Right lung (tissue), 5 donors: ENCODE measurements around the gene C1orf210. TPM values are rescaled to one million over a fixed set of nuclear protein-coding genes. Genes with fewer than 3 reads are reported as not detected.

Experiments
- DNase-seq, 2 donors: peaks; one replicate each; pipeline ENCODE4 v3.0.0-alpha.2; 2013
- polyA plus RNA-seq, 5 donors: library from polyadenylated mRNA; unstranded; fragments of 120-200 nt; gene quantifications; one replicate each; pipeline versions ENCODE4 v1.2.1 to v1.2.3, GENCODE V29; 2013; ENCODE audit warnings: inconsistent platforms in 1 of 5, low replicate concordance in 1 of 5; ENCODE audit not compliant: insufficient read length in 5 of 5, insufficient read depth in 1 of 5

C1orf210 gene
- polyA plus RNA-seq, 5 donors, result 9.4 to 11.3 (median 9.9) TPM

DNA sequence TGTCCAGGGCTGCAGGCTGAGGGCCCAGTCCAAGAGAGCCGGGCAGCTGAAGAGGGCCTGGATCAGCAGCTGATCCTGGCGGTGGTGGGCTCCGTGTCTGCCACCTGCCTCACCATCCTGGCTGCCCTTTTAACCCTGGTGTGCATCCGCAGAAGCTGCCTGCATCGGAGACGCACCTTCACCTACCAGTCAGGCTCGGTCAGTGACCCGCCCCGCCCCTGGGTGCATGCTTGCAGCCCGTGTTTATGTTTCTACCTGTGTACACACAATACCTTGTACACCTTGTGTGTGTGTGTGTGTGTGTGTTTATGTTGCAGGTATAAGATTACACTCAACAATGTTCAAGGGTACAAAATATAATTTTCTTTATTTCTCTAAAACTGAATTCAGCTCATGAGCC, 28.4 kb upstream of the C1orf210 start:
- DNase-seq, result no peak

DNA sequence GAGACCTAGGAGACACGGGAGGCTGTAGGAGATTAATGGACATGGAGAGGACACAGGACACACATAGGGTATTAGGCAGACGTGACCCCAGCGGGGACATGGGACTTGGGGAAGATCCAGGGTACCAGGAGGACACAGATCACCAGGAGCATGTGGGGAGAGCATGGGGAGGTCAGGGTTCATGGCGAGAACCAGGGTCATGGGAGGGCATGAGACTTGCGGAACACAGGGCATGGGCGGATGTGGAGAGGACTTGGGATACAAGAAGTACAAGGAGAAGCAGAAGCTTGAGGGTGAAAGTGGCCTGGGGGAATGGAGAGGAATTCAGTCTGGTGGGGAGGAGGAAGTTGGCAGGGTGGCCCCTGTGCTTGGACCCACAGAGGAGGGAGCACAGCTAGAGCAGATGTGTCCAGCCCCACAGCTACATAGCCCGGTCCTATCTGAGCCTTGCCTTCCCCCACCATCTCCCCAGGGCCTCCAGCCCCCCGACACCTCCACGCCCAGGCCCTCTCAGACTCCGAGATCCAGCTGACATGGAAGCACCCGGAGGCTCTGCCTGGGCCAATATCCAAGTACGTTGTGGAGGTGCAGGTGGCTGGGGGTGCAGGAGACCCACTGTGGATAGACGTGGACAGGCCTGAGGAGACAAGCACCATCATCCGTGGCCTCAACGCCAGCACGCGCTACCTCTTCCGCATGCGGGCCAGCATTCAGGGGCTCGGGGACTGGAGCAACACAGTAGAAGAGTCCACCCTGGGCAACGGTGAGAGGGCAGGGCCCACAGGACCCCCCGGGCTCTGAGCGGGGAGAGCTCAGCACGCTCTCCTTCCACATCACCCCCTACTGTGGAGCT, 27.5 kb upstream of the C1orf210 start:
- DNase-seq, result no peak

DNA sequence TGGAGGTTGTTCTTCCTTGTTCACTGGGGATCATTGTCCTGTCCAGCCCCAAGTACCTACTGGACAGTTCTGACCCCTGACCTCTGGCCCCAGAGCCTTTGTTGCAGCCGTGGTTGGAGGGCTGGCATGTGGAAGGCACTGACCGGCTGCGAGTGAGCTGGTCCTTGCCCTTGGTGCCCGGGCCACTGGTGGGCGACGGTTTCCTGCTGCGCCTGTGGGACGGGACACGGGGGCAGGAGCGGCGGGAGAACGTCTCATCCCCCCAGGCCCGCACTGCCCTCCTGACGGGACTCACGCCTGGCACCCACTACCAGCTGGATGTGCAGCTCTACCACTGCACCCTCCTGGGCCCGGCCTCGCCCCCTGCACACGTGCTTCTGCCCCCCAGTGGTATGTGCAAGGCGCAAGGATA, 26.8 kb upstream of the C1orf210 start:
- DNase-seq, result no peak

DNA sequence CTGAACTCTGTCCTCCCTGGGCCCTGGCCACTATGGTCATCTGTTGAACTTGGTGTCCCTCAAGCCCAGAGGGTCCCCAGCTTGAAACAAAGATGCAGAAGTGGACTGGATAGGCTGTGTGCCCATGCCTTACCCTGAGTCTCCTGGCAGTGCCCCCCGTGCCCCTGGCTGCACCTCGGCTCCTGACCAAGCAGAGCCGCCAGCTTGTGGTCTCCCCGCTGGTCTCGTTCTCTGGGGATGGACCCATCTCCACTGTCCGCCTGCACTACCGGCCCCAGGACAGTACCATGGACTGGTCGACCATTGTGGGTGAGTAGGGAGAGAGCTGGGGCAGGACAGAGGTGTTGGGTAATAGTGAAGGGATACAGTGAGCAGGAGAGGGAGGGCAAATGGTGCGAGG, 26.1 kb upstream of the C1orf210 start:
- DNase-seq, result no peak

DNA sequence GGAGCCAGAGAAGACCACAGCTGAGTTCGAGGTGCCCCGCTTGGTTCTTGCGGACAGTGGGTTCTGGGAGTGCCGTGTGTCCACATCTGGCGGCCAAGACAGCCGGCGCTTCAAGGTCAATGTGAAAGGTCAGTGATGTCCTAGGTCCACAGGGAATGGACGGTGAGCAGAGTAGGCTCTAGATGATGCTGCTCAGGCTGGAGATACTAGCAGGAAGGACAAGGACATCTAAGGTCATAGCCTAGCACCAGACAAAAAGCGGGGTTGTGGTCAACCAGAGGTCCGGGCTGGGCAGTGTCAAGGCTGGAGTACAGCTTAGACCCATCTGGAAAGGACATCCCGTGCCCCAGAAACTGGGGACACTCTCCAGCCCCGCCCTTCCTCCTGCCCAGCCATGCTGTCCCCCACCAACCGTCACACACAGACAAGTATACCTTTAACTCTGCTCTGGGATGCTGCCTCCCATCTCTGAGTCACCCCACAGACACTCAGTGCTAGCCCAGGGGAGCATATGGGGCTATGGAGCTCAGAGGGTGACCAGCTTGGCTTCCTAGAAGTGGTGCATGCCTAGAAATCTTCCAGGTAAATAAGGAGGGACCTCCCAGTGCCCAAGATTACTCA, 24.1 kb upstream of the C1orf210 start:
- no peak for DNase-seq

DNA sequence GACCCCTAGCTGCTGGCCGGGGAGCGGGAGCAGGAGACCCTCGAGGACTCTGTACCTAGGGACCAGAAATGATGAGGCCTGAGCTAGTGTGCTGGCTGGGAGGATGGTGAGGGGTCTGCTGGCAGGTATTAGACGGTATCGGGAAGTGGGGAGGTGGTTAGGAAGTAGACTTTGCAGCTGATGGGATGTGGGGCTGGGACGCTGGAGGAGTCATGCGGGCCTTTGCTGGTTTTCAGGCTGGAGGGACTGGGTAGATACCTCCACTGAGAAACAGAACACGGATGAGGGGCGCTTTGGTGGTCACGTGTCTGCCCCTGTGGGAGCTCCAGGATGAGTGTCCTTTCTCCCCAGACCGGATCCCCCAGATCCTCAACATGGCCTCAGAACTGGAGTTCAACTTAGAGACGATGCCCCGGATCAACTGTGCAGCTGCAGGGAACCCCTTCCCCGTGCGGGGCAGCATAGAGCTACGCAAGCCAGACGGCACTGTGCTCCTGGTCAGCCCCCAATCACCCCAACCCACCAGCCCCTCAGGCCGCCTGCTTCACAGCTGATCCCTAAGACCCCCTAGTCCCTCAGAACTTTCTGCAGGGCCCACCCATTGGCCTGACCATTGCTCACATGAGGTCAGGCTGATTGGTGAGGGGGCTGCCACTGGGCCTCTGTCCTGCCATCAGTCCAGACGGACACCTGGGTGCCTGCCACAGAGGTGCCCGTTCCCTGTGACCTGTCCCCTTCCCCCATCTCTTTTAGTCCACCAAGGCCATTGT, 23.4 kb upstream of the C1orf210 start:
- DNase-seq, result no peak

DNA sequence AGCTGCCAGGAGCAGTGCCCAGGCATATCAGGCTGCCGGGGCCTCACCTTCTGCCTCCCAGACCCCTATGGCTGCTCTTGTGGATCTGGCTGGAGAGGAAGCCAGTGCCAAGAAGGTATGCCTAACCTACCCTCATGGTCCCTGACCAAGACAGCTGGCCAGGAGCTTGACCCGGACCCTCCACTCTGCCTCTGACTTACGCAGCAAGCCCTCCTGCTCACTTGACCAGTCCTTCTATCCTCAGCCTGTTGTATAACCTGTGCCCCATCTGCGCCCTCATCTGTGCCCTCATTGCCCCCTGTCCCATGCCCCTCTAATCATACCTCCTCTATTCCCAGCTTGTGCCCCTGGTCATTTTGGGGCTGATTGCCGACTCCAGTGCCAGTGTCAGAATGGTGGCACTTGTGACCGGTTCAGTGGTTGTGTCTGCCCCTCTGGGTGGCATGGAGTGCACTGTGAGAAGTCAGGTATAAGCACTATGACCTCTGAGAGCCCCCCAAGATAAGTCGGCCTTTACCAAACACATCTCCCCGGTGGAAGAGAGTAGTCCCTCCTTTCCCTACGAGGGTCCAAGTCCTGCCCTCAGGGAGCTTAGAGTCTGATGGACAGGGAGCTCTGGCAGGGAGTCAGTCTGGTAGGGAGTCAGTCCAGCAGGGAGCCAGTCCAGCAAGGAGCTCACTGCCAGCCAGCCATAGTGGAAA, 22.2 kb upstream of the C1orf210 start:
- DNase-seq, result no peak

DNA sequence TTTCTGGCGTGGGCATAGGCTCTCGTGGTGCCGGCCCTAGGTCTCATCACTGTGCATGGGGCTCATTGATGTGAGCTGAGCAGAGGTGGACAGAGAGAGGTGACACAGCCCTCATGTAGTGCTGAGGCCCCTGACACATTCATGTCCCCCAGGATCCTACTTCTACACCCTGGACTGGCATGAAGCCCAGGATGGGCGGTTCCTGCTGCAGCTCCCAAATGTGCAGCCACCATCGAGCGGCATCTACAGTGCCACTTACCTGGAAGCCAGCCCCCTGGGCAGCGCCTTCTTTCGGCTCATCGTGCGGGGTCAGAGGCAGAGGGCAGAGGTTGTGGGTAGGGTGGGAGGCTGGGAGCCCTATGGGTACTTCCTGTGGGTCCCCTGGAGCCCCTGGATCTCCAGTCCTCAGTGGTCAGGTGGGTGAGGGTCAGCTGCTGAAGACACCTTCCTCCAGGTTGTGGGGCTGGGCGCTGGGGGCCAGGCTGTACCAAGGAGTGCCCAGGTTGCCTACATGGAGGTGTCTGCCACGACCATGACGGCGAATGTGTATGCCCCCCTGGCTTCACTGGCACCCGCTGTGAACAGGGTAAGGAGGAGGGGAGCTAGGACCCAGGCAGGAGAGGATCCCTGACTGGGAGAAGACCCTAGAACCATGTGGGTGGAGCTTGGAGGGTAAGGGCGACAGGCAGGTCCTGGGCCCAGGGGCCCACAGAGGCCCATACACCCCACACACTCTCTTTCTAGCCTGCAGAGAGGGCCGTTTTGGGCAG, 21.5 kb upstream of the C1orf210 start:
- DNase-seq, result no peak

DNA sequence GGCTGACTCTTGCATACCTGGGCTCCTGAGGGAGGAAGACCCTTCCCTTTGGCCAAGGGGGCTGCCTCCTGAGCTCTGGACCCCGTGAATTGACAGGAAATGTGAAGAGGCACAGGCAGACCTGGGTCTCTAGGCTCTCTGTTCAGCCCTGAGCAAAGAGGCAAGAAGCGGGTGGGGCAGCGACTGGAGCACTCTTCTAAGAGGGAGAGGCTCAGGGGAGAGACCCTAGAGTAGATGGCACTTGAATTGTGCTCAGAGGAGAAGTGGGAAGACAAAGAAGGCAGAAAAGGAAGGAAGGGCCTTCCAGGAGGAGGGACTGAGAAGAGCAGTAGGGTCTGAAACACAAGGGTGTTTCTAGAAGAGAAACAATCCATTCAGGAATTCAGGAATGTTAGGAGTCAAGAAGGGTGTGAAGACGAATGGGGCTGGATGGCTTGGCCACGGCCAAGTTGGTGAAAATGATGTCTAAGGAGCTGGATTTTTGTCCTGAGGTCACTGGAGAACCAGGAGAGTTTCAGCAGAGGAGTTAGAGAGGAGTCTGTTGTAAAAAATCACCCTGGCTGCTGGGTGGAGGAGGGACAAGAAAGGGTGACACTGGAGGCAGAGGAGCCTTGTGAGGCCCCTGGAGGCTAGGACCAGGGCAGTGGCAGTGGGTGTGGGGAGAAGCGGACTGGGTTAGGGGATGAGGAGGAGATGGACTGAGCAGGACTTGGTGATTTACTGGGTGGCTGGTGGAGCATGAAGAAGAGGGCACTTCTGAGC, 20.7 kb upstream of the C1orf210 start:
- DNase-seq, result no peak

DNA sequence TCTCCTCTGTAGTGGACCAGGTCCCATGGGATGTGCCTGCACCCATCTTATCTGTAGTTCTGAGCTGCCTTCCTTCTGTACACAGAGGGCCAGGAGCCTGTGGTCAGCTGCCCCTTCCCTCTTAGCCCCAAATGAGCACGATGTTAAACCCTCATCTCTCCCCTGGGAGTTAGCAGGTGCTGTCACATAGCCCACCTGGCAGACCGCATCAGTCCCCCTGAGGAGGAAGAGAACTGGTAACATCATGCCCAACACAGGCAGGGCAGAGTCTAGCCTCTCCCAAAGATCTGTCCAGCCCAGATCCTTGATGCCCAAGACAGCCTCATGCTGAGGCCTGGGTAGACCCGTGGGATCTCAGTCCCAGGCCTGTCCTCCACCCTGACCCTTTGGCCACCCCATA, 20.1 kb upstream of the C1orf210 start:
- no peak for DNase-seq

DNA sequence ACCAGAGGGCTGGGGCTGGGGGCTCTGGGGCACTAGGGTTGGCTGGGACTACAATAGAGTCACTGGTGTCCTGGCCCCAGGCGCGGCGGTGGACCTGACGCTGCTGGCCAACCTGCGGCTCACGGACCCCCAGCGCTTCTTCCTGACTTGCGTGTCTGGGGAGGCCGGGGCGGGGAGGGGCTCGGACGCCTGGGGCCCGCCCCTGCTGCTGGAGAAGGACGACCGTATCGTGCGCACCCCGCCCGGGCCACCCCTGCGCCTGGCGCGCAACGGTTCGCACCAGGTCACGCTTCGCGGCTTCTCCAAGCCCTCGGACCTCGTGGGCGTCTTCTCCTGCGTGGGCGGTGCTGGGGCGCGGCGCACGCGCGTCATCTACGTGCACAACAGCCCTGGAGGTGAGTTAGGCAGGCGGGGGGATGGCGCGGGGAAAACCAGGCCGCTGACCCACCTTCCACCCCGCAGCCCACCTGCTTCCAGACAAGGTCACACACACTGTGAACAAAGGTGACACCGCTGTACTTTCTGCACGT, 19.5 kb upstream of the C1orf210 start:
- no peak for DNase-seq

DNA sequence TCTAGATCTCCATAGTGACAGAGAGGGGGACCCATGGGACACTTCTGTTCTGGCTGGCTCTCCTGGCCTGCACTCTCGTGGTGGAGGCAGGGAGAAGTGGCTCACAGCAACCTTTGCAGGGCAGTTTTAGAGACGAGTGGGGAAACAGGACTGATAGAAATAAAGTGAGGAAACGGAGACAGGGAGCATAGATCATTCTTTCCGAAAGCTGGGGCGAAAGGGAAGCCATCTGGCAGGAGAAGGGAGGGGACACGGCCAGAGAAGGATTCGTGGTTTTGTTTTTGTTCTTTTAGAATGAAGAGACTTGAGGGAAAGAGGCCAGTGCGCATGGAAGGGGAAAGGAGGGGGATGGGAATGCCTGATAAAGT, 18.9 kb upstream of the C1orf210 start:
- DNase-seq, result no peak

DNA sequence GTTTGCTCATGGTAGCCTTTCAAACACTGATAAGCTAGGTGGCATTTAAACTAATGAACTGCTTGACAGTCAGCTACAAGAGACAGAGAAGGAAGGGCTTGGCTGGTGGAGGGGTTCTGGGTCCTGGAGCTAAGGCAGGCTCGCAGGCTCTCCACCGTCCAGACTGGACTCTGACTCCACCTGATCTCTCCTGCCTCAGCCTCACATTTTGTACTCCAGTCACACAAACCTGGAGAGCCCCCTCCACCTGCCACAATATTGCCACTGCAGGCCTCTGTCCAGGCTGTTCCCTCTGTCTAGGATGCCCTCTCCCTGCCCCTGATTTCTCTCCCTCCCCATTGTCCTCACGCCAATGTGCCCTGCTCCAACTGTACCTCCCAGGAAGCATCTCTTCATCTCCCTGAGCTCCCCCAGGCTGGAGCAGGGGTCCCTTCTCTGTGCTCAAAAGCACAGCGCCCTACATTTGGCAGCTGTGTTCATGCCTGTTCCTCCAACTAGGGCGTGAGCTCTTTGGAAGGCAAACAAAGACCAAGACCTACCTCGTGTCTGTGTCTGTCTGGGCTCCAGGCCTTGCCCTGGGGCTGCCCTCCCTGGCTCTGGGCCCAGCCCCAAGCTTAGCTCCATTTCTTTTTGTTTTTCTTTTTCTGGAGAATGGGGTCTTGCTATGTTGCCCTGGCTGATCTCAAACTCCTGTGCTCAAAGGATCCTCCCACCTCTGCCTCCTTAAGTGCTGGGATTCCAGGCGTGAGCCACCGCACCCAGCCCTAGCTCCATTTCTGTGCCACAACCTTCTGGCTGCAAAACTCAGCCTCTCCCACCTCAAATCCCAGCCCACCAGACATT, 18.3 kb upstream of the C1orf210 start:
- DNase-seq, result no peak

DNA sequence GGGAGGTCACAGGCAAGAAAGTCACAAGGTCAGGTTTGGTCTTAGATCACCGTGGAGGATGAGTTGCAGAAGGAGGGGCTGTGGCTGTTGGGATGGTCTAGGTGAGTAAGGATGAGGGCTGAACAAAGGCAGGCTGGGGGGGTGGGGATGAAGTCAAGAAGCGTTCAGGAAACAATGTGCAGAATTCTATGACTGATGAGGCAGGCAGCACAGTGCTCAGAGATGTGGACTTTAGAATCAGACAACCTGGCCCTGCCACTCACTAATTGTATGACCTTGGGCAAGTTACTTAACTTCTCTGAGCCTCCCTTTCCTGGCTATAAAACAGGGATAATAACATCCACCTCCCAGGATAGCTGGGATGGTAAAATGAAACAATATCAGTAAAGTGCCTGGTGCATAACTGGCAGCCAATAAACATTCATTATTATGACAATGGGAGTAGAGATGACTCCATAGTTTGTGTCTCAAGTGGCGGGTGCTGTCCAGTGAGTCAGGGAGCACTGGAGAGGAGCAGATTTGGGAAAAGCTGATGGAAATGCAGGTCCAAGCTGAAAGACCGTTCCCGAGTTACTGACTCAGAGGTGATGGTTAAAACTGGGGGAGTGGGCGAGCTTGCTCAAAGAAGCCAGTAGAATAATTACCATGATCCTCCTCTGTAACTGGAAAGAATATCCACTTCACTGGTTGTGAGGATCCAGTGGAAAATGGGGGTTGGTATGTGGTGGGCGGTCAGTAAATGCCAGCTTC, 17.5 kb upstream of the C1orf210 start:
- no peak for DNase-seq

DNA sequence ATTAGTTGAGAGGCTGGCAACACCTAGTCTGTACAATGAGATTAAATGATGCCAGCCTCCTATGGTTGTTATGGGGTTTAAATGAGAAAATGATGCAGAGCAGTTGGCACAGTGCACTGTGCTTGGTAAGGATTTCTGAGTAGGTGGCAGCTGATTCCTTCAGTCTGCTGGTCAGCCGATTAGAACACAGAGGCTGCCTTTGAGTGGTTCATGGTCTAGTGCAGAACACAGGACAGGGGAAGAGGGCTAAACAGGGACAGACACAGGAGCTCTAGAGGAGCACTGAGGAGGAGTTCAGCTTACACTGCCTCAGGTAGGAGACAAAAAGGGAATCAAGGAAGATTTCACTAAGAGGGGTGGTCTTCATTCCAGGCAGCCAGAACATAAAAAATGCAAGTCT, 16.8 kb upstream of the C1orf210 start:
- DNase-seq, result peak; percentile 42 to 54

DNA sequence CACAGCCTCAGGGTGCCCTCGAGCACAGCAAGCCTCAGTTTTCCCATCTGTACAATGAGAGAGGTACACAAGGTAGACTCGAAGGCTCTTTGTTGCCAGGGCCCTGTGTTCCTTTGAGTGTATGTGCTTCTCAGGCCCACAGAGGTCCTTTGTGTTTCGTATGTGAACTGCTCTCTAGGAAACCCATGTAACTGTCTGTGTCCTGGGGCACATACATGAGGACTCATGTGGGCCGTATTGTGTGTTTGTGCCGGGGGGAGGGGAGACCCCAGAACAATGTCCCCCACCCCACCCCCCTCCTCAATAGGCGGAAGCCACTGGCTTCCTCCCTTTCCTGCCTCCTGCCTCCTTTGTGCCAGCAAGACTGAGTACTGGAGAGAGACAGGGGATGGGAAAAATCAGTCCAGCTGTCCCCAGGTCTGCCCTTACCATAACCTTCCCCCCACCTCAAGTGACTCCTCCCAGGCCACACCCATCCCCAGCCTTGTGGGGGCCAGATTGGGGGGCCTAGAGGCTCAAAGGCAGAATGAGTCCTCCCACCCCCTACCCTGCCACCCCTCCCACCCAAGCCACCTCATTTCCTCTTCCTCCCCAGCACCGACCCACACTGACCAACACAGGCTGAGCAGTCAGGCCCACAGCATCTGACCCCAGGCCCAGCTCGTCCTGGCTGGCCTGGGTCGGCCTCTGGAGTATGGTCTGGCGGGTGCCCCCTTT, 15.2 kb upstream of the C1orf210 start, which contains the start of gene TIE1:
TSS of gene TIE1 (plus strand) at position 605 of the 717 bp plus-strand sequence. CDS start at position 695, 90 bp downstream.
- DNase-seq, result no peak

DNA sequence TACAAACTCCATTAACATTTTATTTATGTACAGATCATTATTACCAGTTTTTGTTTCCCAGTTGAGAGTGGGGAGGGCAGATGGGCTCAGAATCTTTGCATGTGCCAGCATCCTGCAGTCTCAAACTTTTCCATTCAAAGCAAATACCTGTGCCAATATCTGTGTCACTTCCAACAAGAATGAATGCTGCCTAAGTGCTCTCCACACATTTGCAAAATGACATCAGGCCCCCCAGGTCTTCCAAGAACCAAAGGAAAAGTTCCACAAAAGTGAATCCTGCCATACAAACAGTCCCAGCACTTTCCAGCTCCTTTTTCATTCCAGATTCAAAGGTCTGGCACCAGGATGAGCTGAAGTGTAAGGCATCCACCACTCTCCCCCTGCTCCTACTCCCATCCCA, 13.7 kb upstream of the C1orf210 start:
- no peak for DNase-seq

DNA sequence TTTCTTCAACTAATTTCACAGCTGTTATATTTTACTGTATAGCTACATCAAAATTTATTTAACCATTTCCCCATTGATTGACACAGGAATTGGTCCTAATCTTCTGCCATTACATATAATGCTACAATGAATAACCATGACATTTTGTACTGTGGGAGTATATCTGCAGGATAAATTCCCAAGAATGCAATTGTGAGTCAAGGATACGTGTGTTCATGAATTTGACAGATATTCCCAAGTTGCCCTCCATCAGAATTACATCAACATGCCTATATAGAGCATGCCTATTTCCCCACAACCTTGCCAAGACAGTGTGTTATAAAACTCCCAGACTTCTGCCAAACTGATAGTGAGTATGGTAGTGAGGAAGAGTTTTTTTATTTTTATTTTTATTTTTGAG, 12.7 kb upstream of the C1orf210 start:
- DNase-seq, result no peak
